GM18502 (cell line): ENCODE data around the gene CTF1.

Source experiments
- ATAC-seq: cut with Tn5 transposase; IDR thresholded peaks from one replicate; pipeline ENCODE4 v1.9.1; 2021; ENCODE audit warnings: mild to moderate bottlenecking; ENCODE audit not compliant: unreplicated experiment, poor library complexity

Gene CTF1

DNA sequence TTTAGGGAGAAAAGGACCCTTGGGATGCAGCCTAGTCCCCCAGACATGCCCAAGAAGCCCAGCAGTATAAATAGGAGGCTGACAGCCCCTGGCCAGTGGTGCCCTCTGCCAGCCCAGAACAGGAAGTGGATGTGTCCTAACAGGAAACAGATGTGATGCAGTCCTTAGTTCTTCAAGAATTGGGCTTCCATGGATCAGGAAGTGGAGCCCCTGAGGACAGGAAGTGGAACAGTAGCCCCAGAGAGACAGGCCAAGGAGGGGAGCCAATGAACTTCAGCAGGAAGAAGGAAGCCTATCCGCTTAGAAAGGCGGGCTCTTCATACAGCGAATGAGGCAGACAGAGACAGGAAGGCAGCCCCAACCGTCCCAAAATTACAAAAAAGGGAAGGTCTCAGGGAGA, 7.2 kb downstream of the CTF1 start:
- ATAC-seq: no peak

GRCh38 chr16:30904114-30904780, 7.8 kb downstream of the CTF1 start:
- ATAC-seq: no peak

GRCh38 chr16:30907064-30907463, 10.7 kb downstream of the CTF1 start:
- ATAC-seq: no peak

- no peak for ATAC-seq
Observed at GRCh38 chr16:30910427-30911029, 14.1 kb downstream of the CTF1 start.

DNA sequence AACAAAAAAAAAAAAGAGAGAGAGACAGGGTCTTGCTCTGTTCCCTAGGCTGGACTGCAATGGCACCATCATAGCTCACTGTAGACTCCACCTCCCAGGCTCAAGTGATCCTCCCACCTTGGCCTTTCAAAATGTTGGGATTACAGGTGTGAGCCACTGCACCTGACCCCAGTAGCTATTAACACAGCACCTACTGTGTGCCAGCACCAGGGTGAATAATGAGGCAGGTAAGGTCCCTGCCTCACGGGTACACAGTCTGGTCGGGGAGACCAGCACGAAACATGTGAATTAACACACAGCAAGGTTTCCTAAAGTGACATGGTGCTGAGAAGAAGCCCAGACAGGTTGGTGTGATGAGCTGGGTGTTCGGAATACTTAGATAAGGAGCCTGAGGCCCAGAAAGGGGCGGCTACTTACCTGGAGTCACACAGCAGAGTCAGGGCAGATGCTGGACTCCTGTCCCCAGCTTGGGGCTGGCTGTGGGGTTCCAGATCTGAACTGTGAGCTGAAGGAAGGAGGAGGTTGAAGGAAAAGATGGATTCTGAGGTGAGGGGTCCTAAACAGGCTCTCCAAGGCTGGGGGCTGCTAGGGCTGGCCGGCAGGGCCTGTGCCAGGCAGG, 16.5 kb downstream of the CTF1 start:
- ATAC-seq: no peak

- no peak for ATAC-seq
Observed at GRCh38 chr16:30914830-30915229, 18.4 kb downstream of the CTF1 start.

DNA sequence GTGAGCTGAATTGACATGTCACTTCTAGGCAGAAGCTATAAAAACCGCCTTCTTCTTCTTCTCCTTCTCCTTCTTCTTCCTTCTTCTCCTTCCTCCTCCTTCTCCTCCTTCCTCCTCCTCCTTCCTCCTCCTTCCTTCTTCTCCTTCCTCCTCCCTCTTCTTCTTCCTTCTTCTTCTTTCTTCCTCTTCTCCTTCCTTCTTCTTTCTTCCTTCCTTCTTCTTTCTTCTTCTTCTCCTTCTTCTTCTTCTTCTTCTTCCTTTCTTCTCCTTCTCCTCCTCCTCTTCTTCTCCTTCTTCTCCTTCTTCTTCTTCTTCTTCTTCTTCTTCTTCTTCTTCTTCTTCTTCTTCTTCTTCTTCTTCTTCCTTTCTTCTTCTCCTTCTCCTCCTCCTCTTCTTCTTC, 22.2 kb downstream of the CTF1 start:
- no peak for ATAC-seq

DNA sequence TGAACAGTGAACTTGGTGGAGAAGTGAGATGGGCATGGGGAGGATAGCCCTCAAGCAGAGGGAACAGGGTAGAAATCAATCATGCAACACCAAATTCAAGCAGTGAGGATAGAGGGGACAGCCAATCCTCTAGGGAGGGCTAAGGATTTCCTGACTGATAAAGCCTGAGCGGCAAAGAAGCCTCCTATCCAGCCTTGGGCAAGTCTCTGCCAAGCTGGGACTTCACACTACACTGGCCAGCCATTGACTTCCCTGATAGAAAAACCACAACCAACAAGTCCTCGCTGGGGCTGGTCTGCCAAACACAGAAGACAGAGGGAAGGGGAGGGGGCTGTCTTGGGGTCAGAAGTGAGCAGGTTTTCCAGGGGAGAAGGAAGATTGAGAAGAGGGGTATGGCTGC, 24.5 kb downstream of the CTF1 start:
- ATAC-seq: no peak

- no peak for ATAC-seq
Observed at GRCh38 chr16:30921459-30921747, 25.0 kb downstream of the CTF1 start.

- ATAC-seq: peak; percentile 3
Observed at GRCh38 chr16:30921748-30922419, 25.5 kb downstream of the CTF1 start.

DNA sequence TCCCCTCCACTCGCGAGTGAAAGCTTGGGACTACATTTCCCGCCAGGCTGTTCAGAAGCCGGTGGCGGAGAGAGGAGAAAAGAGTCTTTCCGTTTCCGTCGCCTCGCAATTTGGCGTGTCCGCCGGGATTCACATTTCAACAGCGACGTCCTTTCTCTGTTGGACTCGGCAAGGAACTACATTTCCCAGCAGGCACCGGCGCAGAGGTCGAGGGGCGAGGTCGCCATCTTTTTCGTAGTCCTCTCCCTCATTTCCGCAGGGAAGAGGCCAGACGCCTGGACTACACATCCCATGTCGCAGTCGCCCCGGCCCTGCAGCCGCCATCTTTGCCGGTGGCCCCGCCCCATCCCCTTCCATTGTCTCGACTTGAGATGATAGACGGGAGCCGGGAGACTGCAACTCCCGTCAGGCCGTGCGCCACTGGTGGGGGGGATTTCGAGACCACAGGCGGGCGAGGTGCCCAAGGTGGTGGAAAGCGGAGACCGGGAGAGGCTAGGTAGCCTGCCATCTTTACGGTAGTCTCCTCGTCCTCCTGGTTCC, 26.1 kb downstream of the CTF1 start:
- ATAC-seq: peak; percentile 71

GRCh38 chr16:30922960-30923535, 26.6 kb downstream of the CTF1 start:
- ATAC-seq: peak; percentile 67

GRCh38 chr16:30923554-30924075, 27.2 kb downstream of the CTF1 start, which contains the start of gene FBXL19:
Gene FBXL19, plus strand, starts transcription at chr16:30923572. Its CDS starts 2,183 bp downstream, at chr16:30925755.
- ATAC-seq: no peak

GRCh38 chr16:30924076-30924912, 27.9 kb downstream of the CTF1 start:
- ATAC-seq: no peak

DNA sequence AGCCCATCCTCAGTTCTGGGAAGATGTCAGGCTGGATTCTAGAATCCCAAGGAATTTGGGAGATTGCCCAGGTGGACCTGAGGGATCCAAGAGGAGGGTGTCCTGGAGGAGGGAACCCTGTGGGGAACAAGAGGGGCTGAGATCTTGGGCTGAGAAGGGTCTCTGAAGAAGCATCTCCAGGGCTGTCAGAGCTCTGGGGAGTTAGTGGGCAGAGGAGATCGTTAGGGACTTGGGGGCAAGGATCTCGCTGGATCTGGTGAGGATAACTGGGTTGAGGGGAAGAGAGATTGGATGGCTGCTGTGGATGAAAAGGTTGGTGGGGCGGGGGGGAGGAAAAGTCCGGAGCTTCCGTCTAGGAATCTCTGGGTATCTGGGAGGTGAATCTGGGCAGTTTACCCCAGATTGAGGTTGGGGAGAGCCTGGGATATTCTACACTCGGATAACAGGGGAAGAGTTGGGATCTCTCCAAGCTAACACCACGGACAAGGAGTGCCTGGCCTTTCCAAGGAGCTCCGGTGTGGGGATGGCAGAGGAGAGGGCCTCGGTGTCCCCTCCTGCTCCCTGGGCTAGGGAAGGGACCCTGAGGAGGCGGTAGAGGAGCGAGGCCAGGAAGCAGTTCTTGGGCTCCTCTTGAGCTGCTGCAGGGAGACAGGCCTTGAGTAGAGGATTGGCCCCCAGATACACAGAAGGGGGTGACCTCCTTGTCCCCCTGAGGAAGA, 28.7 kb downstream of the CTF1 start:
- no peak for ATAC-seq

DNA sequence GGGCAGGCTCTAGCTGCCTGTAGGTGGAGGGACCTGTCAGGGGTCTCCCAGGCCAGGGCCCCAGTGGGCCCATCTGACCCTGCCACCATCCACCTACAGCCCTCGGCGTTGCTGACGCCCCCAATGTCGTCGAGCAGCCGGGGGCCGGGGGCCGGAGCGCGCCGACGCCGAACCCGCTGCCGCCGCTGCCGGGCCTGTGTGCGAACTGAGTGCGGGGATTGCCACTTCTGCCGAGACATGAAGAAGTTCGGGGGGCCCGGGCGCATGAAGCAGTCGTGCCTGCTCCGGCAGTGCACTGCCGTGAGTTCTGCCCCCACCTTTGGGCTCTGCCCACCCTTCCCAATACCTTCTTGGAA, 29.2 kb downstream of the CTF1 start:
- no peak for ATAC-seq

DNA sequence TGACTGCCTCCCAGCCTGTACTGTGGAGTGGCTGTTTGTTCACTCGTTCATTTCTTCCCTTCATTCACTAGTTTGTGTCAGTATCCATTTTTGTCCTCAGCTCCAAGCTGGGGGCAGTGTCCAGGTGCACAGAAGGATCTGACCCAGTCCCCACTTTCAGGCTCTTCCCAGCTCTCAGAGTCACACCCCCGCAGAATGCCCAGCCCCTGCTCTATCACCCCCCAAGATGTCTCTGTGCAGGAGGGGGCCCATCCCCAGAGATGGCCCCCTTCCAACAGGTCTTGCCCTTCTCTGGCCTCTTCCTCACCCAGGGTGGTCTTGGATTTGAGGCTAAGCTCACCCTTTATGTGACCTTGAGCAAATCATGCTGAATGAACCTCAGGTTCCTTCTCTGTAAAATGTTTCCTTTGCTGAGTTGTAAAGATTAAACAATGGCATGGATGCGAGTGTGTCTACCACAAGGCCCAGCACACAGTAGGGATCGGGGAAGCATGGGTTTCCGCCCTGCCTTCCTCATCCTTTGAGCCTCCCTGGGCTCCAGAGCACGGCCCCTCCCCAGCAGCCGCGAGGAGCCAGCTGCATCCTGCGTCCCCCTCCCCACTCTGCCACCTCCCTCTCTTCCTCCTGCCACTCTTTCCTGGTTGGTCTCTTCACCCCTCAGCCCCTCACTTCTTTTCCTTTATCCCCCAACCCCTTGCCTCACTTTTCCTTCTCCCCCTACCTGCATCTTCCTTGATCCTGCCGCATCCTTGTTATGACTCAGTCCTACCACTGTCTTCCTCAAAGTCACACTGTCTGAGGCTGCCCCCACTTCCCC, 29.8 kb downstream of the CTF1 start:
- ATAC-seq: no peak
